HepG2 (cell line): Measurements from ENCODE around the gene RALB. TPM values are rescaled to one million over a fixed set of nuclear protein-coding genes. Genes with fewer than 3 reads are reported as not detected.

Experiments
- BORCS8-MEF2B ChIP-seq: sonication (generic); formaldehyde crosslinking; IDR thresholded peaks from 2 replicates; pipeline ENCODE4 v1.8.0; 2022; ENCODE audit warnings: mild to moderate bottlenecking, missing genetic modification reagents
- ESRRA ChIP-seq: sonication (generic); formaldehyde crosslinking; IDR thresholded peaks from 2 replicates; pipeline ENCODE4 v1.5.1; 2020; ENCODE audit warnings: mild to moderate bottlenecking, low read depth, missing genetic modification reagents
- KAT8 ChIP-seq: IDR thresholded peaks from 2 replicates; pipeline ENCODE4 v1.6.1; 2016; ENCODE audit warnings: missing genetic modification reagents, missing compliant biosample characterization
- RBFOX2 ChIP-seq: fragments of 200-400 bp; formaldehyde crosslinking; IDR thresholded peaks from 2 replicates; pipeline ENCODE4 v1.6.1; 2017; ENCODE audit warnings: low read depth, mild to moderate bottlenecking, low read length
- ZBTB21 ChIP-seq: sonication (generic); formaldehyde crosslinking; IDR thresholded peaks from 2 replicates; pipeline ENCODE4 v1.4.0; 2020; ENCODE audit warnings: missing genetic modification reagents
- ZFP41 ChIP-seq: sonication (generic); formaldehyde crosslinking; IDR thresholded peaks from 2 replicates; pipeline ENCODE4 v1.4.0; 2020; ENCODE audit warnings: mild to moderate bottlenecking, missing genetic modification reagents, borderline replicate concordance
- ZNF121 ChIP-seq: sonication (generic); formaldehyde crosslinking; IDR thresholded peaks from 2 replicates; pipeline ENCODE4 v1.5.0; 2020; ENCODE audit warnings: mild to moderate bottlenecking, missing genetic modification reagents
- ZNF256 ChIP-seq: sonication (generic); formaldehyde crosslinking; conservative IDR thresholded peaks from 2 replicates; pipeline ENCODE4 v1.4.0; 2020; ENCODE audit warnings: missing genetic modification reagents
- ZNF720 ChIP-seq: sonication (generic); formaldehyde crosslinking; IDR thresholded peaks from 2 replicates; pipeline ENCODE4 v1.4.0; 2020; ENCODE audit warnings: missing genetic modification reagents
- polyA plus RNA-seq, 8 experiments: library from polyadenylated mRNA; depleted of rRNA in 3 of 8; stranded (reverse) in 7 of 8; unstranded in 1 of 8; fragments of >200 nt; fragmentation: Illumina TruSeq in 4 of 8; extraction: Trizol in 4 of 8; gene quantifications; 2 replicates each; pipeline versions ENCODE4 v1.2.1 to v1.2.3, GENCODE V29; 2011 to 2016; ENCODE audit warnings: low read depth in 4 of 8, missing spikeins in 1 of 8, mixed read lengths in 1 of 8; ENCODE audit not compliant: insufficient read depth in 1 of 8
- total RNA-seq, 5 experiments: library from RNA; depleted of rRNA; stranded (reverse); fragments of >200 nt; fragmentation: Illumina TruSeq; extraction: Trizol; gene quantifications; 2 replicates each; pipeline ENCODE4 v1.2.3, GENCODE V29; 2016; ENCODE audit warnings: low read depth in 1 of 5
- TF ChIP-seq, protein P1 (sequence below): sonication (generic); formaldehyde crosslinking; IDR thresholded peaks from 2 replicates; pipeline ENCODE4 v1.8.0; 2022; ENCODE audit warnings: missing genetic modification reagents, low read depth, mild to moderate bottlenecking, borderline replicate concordance
- TF ChIP-seq, protein P2 (sequence below), 2 experiments: sonication (generic) in 1 of 2; formaldehyde crosslinking in 1 of 2; IDR thresholded peaks; 2 replicates each; pipeline versions ENCODE4 v1.6.1 to v1.9.0; 2014 to 2022; ENCODE audit warnings: antibody characterized with exemption in 1 of 2, borderline replicate concordance in 1 of 2, inconsistent platforms in 1 of 2, low read depth in 1 of 2, missing genetic modification reagents in 1 of 2
- TF ChIP-seq, protein P3 (sequence below): sonication (generic); formaldehyde crosslinking; IDR thresholded peaks from 2 replicates; pipeline ENCODE4 v1.8.1; 2023; ENCODE audit warnings: missing genetic modification reagents, mild to moderate bottlenecking, borderline replicate concordance
- TF ChIP-seq, protein P4 (sequence below): conservative IDR thresholded peaks from 2 replicates; pipeline ENCODE4 v1.6.1; 2018; ENCODE audit warnings: missing genetic modification reagents

The RALB gene
- total and polyA plus RNA-seq, 2 of the 13 experiments (the other 11 are each of a cell fraction or from before 2014, with no cell fraction given) = 37.8 to 43.2 TPM

DNA sequence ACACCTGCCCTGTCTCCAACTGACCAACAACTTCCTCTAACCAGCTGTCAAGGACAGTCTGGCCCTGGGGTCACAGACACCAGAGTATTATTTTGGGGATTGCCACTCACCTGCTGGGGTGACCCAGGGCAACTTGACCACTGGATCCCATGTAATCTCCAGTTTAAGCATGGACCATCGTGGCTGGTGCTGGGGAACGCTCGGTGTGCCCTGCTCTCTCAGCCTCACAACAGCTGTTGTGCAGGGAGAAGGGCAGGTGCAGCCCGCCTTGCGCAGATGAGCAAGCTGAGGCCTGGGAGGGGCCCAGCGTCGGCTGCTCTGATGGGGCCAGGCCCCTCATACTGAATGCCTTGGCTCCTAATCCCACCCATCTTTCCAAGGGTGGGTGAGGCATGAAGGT lies 72.3 kb downstream of the RALB start (continued):
- TF ChIP-seq BORCS8-MEF2B (CRISPR knock-in tag) (no peak), ZBTB21 (no peak), ZNF256 (CRISPR knock-in tag) (no peak), RBFOX2 (no peak), ZFP41 (no peak), ZNF121 (CRISPR knock-in tag) (no peak), ESRRA (CRISPR knock-in tag) (no peak), KAT8 (CRISPR knock-in tag) (no peak), ZNF720 (CRISPR knock-in tag) (no peak)
- TF ChIP-seq, protein P1, sequence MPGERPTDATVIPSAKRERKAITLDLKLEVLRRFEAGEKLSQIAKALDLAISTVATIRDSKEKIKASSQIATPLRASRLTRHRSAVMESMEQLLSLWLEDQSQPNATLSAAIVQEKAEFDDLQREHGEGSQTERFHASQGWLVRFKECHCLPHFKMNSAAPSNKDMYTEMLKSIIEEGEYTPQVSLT = no peak
- TF ChIP-seq, protein P2, sequence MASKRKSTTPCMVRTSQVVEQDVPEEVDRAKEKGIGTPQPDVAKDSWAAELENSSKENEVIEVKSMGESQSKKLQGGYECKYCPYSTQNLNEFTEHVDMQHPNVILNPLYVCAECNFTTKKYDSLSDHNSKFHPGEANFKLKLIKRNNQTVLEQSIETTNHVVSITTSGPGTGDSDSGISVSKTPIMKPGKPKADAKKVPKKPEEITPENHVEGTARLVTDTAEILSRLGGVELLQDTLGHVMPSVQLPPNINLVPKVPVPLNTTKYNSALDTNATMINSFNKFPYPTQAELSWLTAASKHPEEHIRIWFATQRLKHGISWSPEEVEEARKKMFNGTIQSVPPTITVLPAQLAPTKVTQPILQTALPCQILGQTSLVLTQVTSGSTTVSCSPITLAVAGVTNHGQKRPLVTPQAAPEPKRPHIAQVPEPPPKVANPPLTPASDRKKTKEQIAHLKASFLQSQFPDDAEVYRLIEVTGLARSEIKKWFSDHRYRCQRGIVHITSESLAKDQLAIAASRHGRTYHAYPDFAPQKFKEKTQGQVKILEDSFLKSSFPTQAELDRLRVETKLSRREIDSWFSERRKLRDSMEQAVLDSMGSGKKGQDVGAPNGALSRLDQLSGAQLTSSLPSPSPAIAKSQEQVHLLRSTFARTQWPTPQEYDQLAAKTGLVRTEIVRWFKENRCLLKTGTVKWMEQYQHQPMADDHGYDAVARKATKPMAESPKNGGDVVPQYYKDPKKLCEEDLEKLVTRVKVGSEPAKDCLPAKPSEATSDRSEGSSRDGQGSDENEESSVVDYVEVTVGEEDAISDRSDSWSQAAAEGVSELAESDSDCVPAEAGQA (IDR thresholded peaks at IDR 0.05; ENCODE audit: low read depth) = no peak
- TF ChIP-seq, protein P2 (CRISPR knock-in tag; IDR thresholded peaks at IDR 0.05; ENCODE audit: borderline replicate concordance) = no peak
- TF ChIP-seq, protein P3, sequence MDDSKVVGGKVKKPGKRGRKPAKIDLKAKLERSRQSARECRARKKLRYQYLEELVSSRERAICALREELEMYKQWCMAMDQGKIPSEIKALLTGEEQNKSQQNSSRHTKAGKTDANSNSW (CRISPR knock-in tag) = no peak
- TF ChIP-seq, protein P4, sequence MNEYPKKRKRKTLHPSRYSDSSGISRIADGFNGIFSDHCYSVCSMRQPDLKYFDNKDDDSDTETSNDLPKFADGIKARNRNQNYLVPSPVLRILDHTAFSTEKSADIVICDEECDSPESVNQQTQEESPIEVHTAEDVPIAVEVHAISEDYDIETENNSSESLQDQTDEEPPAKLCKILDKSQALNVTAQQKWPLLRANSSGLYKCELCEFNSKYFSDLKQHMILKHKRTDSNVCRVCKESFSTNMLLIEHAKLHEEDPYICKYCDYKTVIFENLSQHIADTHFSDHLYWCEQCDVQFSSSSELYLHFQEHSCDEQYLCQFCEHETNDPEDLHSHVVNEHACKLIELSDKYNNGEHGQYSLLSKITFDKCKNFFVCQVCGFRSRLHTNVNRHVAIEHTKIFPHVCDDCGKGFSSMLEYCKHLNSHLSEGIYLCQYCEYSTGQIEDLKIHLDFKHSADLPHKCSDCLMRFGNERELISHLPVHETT (CRISPR knock-in tag) = no peak
